NCI-H146 (cell line): ENCODE results near the gene YJU2.

Source experiments
- DNase-seq: peaks from one replicate; lab custom pipeline; 2025; lab: John Stamatoyannopoulos, UW

The YJU2 gene

GRCh38 chr19:4298810-4299550 lies 52.1 kb downstream of the YJU2 start:
- no peak for DNase-seq

- DNase-seq: no peak
Measured at GRCh38 chr19:4300589-4300988, 53.7 kb downstream of the YJU2 start.

GRCh38 chr19:4301590-4302242 lies 54.8 kb downstream of the YJU2 start:
- no peak for DNase-seq

GRCh38 chr19:4302243-4302640 lies 55.4 kb downstream of the YJU2 start, which contains the start of gene TMIGD2:
Gene TMIGD2, minus strand, starts transcription at chr19:4302389. Its CDS starts 4 bp downstream, at chr19:4302385.
- DNase-seq: no peak

GRCh38 chr19:4303819-4304537 lies 57.1 kb downstream of the YJU2 start:
- no peak for DNase-seq

GRCh38 chr19:4304538-4305256 lies 57.8 kb downstream of the YJU2 start, which contains the start of gene FSD1:
Gene FSD1, plus strand, starts transcription at chr19:4304598. Its CDS starts 149 bp downstream, at chr19:4304747.
- peak; percentile 66 for DNase-seq

- no peak for DNase-seq
Measured at GRCh38 chr19:4305257-4305612, 58.4 kb downstream of the YJU2 start.

- no peak for DNase-seq
Measured at GRCh38 chr19:4305659-4306058, 58.8 kb downstream of the YJU2 start.

- DNase-seq: peak; percentile 20
Measured at GRCh38 chr19:4310247-4311121, 63.6 kb downstream of the YJU2 start.

GRCh38 chr19:4313847-4314490 lies 67.1 kb downstream of the YJU2 start:
- no peak for DNase-seq

- no peak for DNase-seq
Measured at GRCh38 chr19:4316956-4317355, 70.1 kb downstream of the YJU2 start.

- DNase-seq: no peak
Measured at GRCh38 chr19:4318460-4318859, 71.6 kb downstream of the YJU2 start.
